GM12864 (cell line): ENCODE measurements around the gene MUTYH.
A peak's percentile ranks its signal among the peaks of the same experiment; 100 is the strongest.

Experiments used
- DNase-seq: peaks from one replicate; pipeline ENCODE4 v3.0.0-alpha.2; 2011; ENCODE audit warnings: low read depth
- H3K4me3 ChIP-seq: 2 replicates; pipeline ENCODE4 v1.5.1; 2011; ENCODE audit warnings: mild to moderate bottlenecking, low read depth, low read length, control low read depth
- CTCF ChIP-seq: IDR thresholded peaks from 2 replicates; pipeline ENCODE4 v1.5.1; 2011; ENCODE audit warnings: low read depth, mild to moderate bottlenecking, moderate library complexity, low read length, control low read depth, inconsistent platforms; ENCODE audit errors: missing control alignments

MUTYH gene

GRCh38 chr1:45304311-45305081 lies 35.7 kb downstream of the MUTYH start:
- no peak for DNase-seq

GRCh38 chr1:45303520-45304310 lies 36.5 kb downstream of the MUTYH start:
- DNase-seq, result peak; percentile 82
- TF ChIP-seq CTCF, result peak; percentile 72

More at GRCh38 chr1:45304311-45305081, 35.7 kb downstream of the MUTYH start:
- no peak for TF ChIP-seq CTCF
- H3K4me3 ChIP-seq, result peak overlapping the region; percentile 66

GRCh38 chr1:45302505-45303150 lies 37.6 kb downstream of the MUTYH start:
- peak overlapping the region; percentile 64 for H3K4me3 ChIP-seq
- DNase-seq, result no peak
- TF ChIP-seq CTCF, result no peak

More at GRCh38 chr1:45303520-45304310, 36.5 kb downstream of the MUTYH start:
- peak overlapping the region; percentile 66 for H3K4me3 ChIP-seq

GRCh38 chr1:45300669-45300997 lies 39.6 kb downstream of the MUTYH start:
- DNase-seq, result no peak

GRCh38 chr1:45299981-45300668 lies 40.1 kb downstream of the MUTYH start:
- peak; percentile 57 for DNase-seq
- H3K4me3 ChIP-seq, result no peak overlapping the region
- TF ChIP-seq CTCF, result peak; percentile 70

More at GRCh38 chr1:45300669-45300997, 39.6 kb downstream of the MUTYH start:
- TF ChIP-seq CTCF, result no peak
- H3K4me3 ChIP-seq, result no peak overlapping the region

- H3K4me3 ChIP-seq, result no peak overlapping the region
- no peak for DNase-seq
- no peak for TF ChIP-seq CTCF
Measured at GRCh38 chr1:45299296-45299695, 40.9 kb downstream of the MUTYH start.
